Stomach (tissue), 4 donors: ENCODE results near the gene PSTPIP1.

Source experiments
- EP300 ChIP-seq: sonication (generic); formaldehyde crosslinking; IDR thresholded peaks from one replicate; pipeline ENCODE4 v1.6.1; 2017; ENCODE audit warnings: antibody characterized with exemption
- POLR2A ChIP-seq, 4 donors: fragments of 450-650 bp; IDR thresholded peaks; one replicate each; pipeline ENCODE4 v1.6.1; 2016; ENCODE audit warnings: antibody characterized with exemption in 4 of 4, control low read depth in 2 of 4, mild to moderate bottlenecking in 1 of 4, moderate library complexity in 1 of 4
- POLR2AphosphoS5 ChIP-seq, 3 donors: sonication (generic); formaldehyde crosslinking; IDR thresholded peaks; one replicate each; pipeline ENCODE4 v1.6.1; 2016; ENCODE audit warnings: antibody characterized with exemption in 3 of 3
- TF ChIP-seq, protein P1 (sequence below), 7 experiments: fragments of 450-650 bp in 4 of 7; fragments of 200-600 bp in 3 of 7; sonication (generic) in 3 of 7; IDR thresholded peaks; one replicate each; pipeline ENCODE4 v1.5.1; 2016 to 2019; ENCODE audit warnings: antibody characterized with exemption in 7 of 7, control low read depth in 2 of 7, mild to moderate bottlenecking in 1 of 7

- TF ChIP-seq, protein P1, sequence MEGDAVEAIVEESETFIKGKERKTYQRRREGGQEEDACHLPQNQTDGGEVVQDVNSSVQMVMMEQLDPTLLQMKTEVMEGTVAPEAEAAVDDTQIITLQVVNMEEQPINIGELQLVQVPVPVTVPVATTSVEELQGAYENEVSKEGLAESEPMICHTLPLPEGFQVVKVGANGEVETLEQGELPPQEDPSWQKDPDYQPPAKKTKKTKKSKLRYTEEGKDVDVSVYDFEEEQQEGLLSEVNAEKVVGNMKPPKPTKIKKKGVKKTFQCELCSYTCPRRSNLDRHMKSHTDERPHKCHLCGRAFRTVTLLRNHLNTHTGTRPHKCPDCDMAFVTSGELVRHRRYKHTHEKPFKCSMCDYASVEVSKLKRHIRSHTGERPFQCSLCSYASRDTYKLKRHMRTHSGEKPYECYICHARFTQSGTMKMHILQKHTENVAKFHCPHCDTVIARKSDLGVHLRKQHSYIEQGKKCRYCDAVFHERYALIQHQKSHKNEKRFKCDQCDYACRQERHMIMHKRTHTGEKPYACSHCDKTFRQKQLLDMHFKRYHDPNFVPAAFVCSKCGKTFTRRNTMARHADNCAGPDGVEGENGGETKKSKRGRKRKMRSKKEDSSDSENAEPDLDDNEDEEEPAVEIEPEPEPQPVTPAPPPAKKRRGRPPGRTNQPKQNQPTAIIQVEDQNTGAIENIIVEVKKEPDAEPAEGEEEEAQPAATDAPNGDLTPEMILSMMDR (IDR thresholded peaks at IDR 0.05): no peak
- TF ChIP-seq POLR2AphosphoS5 (IDR thresholded peaks at IDR 0.05) (no peak), POLR2A (IDR thresholded peaks at IDR 0.05) (no peak), EP300 (no peak)
Measured at GRCh38 chr15:77048135-77048876, 53.4 kb downstream of the PSTPIP1 start.
